ENCODE results near the gene VWF. TPM values are rescaled to one million over a fixed set of nuclear protein-coding genes. Genes with fewer than 3 reads are reported as not detected.
"Not testable (repeated sequence)": the region's sequence is repeated elsewhere in the genome, so short reads cannot be mapped to it uniquely, and the experiment has no call there.

VWF gene
- total RNA-seq, 4 donors from 2014 or later: 21.1 to 92.5 (median 49.7) TPM

DNA sequence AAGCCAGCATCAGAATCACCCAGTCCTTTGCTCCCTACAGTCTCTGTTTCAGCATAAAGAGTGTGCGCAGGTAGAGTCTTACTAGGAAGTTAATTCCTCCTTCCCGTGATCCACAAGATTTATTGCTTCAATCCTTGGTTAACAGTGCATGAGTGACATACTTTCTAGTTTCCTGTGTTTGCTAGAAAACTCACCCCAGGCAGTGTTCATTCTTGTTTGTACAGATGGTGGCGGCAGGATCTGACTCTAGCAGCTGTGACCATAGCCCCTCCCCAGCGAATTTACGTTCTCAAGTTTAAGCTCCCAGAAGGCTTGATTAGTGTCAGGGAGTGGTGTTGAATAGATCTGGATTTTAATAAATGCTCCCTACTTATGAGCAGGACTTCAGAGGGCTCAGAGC is 103.5 kb downstream of the VWF start:
- no peak overlapping the region for H3K4me3 ChIP-seq
- no peaks in the 10 kb centered on the region for H3K9me3 ChIP-seq
- no peak for TF ChIP-seq POLR2A (IDR thresholded peaks at IDR 0.05)
- TF ChIP-seq, protein P1, sequence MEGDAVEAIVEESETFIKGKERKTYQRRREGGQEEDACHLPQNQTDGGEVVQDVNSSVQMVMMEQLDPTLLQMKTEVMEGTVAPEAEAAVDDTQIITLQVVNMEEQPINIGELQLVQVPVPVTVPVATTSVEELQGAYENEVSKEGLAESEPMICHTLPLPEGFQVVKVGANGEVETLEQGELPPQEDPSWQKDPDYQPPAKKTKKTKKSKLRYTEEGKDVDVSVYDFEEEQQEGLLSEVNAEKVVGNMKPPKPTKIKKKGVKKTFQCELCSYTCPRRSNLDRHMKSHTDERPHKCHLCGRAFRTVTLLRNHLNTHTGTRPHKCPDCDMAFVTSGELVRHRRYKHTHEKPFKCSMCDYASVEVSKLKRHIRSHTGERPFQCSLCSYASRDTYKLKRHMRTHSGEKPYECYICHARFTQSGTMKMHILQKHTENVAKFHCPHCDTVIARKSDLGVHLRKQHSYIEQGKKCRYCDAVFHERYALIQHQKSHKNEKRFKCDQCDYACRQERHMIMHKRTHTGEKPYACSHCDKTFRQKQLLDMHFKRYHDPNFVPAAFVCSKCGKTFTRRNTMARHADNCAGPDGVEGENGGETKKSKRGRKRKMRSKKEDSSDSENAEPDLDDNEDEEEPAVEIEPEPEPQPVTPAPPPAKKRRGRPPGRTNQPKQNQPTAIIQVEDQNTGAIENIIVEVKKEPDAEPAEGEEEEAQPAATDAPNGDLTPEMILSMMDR (IDR thresholded peaks at IDR 0.05): no peak
- H3K27me3 ChIP-seq: no peaks in the 10 kb centered on the region
- H3K27ac ChIP-seq: no peak overlapping the region
- intact Hi-C loops (cut with DNase I): no loop called here
- peaks cover 0 to 56% (median 0%) of the 10 kb centered on the region in 3 donors for H3K36me3 ChIP-seq
- no peak for DNase-seq
- H3K4me1 ChIP-seq: peaks cover 0 to 23% (median 0%) of the 10 kb centered on the region in 3 donors
- 28 to 54% methylated on average over 2 to 5 of the region's 5 CpGs for WGBS, 2 donors

DNA sequence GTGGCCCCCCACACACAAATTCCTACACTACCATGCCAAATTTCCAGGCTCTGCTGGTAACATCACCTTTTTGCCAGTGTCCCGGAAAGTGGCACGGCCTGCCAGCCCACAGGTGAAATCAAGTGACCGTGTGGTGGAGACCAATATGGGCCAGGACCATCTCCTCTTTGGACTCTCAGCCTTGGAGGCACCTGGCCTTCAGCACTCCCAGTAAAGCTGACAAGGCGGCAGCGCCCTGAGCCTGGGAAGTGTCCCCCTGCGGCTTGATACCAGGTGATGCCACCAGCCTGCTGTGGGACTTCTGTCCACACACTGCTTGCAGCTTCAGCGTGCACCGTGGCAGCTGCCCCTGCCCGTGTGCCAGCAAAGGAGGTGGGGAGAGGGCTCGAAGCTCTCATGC is 104.0 kb downstream of the VWF start:
- intact Hi-C loops (cut with DNase I); DNase-seq: not testable (repeated sequence)
- WGBS, 2 donors: 60 to 80% methylated on average over 1 to 2 of the region's 10 CpGs

DNA sequence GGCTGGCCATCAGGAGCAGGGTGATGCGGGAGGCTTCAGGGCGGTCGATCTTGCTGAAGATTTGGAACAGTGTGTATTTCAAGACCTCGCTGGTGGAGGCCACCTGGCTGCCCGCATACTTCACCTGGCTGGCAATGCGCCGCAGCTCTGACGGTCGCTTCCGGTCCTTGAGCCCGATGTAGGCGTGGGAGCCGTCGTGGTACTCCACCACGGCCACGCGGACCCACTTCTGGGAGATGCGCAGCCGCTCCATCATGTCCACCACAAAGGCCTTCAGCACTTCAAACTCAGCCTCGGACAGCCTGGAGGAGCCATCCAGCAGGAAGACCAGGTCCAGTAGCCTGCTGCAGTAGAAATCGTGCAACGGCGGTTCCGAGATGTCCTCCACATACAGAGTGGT is 105.2 kb downstream of the VWF start:
- intact Hi-C loops (cut with DNase I); H3K9me3 ChIP-seq; H3K4me3 ChIP-seq; DNase-seq; H3K27ac ChIP-seq; H3K27me3 ChIP-seq: not testable (repeated sequence)
- 93% methylated on average over 8 of the region's 24 CpGs; no CpG with 5 or more reads in 1 of the 2 donors for WGBS, 2 donors
- H3K36me3 ChIP-seq: peaks cover 0 to 66% (median 0%) of the 10 kb centered on the region in 3 donors
- H3K4me1 ChIP-seq: peaks cover 0 to 19% (median 0%) of the 10 kb centered on the region in 3 donors

More for the DNA sequence above, 104.0 kb downstream of the VWF start:
- not testable (repeated sequence) for H3K27ac ChIP-seq, H3K27me3 ChIP-seq, H3K9me3 ChIP-seq, H3K4me3 ChIP-seq
- Histone ChIP-seq H3K4me1 (peaks cover 0 to 23% (median 0%) of the 10 kb centered on the region in 3 donors), H3K36me3 (peaks cover 0 to 59% (median 0%) of the 10 kb centered on the region in 3 donors)

DNA sequence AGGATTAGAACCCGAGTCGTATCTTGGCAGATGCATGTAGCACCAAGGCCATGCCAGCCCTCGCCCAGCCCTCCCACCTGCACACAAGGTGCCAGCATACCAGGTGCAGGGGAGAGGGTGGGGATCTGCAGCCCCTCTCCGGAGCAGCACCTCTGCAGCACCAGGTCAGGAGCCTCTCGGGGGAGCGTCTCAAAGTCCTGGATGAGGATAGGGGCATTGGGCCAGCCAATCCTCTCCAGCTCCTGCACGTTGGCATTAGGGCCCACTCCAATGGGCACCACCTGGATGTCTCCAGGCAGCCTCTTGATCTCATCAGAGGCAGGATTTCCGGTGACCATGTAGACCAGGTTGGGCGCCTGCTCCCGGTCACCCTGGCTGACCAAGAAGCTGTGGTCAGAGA is 106.2 kb downstream of the VWF start:
- Histone ChIP-seq H3K4me3 (no peak overlapping the region), H3K27me3 (no peaks in the 10 kb centered on the region), H3K9me3 (no peaks in the 10 kb centered on the region), H3K4me1 (peaks cover 0 to 9% (median 0%) of the 10 kb centered on the region in 3 donors), H3K27ac (no peak overlapping the region), H3K36me3 (peaks cover 0 to 71% (median 0%) of the 10 kb centered on the region in 3 donors)
- DNase-seq: no peak
- TF ChIP-seq, protein P1 (IDR thresholded peaks at IDR 0.05): no peak
- TF ChIP-seq POLR2A (IDR thresholded peaks at IDR 0.05): no peak
- 43 to 60% methylated on average over 2 to 3 of the region's 10 CpGs for WGBS, 2 donors
- intact Hi-C loops (cut with DNase I): no loop called here

DNA sequence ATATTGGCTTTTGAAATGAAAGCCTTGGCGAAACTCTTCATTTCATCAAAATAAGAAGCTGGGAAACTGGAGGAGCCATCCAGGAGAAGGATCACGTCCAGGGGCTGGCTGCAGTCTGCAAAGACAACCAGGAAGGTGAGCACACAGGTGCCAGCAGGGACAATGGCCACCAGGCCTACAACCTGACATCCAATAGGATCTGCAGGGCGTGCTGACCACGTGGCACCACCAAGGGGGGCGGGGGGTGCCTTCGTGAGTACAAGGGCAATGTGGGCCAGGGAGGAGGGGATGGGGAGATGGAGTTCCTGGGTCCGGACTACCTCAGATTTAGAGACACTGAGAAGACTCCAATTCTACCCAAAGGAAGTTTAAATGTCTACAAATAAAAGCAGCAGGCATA is 107.7 kb downstream of the VWF start:
- Histone ChIP-seq H3K9me3 (no peaks in the 10 kb centered on the region), H3K4me1 (peaks cover 0 to 6% (median 0%) of the 10 kb centered on the region in 3 donors), H3K4me3 (no peak overlapping the region), H3K36me3 (peaks cover 0 to 83% (median 0%) of the 10 kb centered on the region in 3 donors), H3K27ac (no peak overlapping the region), H3K27me3 (no peaks in the 10 kb centered on the region)
- DNase-seq: no peak
- intact Hi-C loops (cut with DNase I): no loop called here
- TF ChIP-seq POLR2A (IDR thresholded peaks at IDR 0.05): no peak
- TF ChIP-seq, protein P1 (IDR thresholded peaks at IDR 0.05): no peak
- 81 to 82% methylated on average over 3 to 5 of the region's 7 CpGs for WGBS, 2 donors

DNA sequence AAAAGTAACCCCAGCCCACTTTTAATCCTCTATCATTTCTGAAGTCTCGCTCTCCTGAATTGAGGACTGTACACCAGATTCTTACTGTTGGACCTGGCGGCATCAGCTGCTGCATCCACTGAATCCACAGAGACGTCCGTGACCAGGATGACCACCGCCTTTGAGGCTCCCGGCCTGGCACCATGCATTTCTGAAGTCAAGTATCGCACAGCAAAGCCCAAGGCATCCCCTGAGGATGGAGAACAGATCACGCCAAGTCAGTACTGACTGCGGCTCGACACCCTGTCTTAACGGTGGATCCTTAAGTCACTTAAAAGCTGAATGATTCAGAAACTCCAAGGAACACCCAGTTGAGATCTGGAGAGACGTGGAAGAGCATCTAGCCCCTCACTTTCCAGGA is 108.5 kb downstream of the VWF start:
- H3K9me3 ChIP-seq; DNase-seq; intact Hi-C loops (cut with DNase I); H3K27me3 ChIP-seq; H3K4me1 ChIP-seq; H3K4me3 ChIP-seq; H3K27ac ChIP-seq: not testable (repeated sequence)
- peaks cover 0 to 81% (median 0%) of the 10 kb centered on the region in 3 donors for H3K36me3 ChIP-seq
- WGBS, 2 donors: 91% methylated on average over 11 of the region's 12 CpGs; no CpG with 5 or more reads in 1 of the 2 donors

DNA sequence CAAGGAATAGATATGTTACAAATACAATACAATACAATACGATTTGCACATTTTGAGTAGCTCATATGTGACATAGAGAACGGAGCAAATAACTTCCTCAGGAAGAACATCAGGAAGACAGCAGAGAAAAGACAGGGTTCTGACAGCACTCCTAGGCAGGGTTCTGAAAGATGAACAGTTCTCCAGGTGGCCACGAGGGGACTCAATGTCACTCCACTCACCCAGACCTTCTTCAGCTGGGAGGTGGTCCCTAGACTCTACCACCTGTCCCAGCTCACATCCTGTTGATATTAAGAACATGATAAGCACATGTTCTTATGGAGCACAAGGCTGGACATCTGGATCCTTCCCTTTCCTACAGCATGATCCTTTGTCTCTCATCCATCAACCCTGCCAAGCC is 109.2 kb downstream of the VWF start:
- intact Hi-C loops (cut with DNase I); H3K27ac ChIP-seq; H3K4me3 ChIP-seq; H3K27me3 ChIP-seq; H3K4me1 ChIP-seq; H3K9me3 ChIP-seq; DNase-seq: not testable (repeated sequence)
- 36 to 66% methylated on average over 2 to 3 of the region's 3 CpGs for WGBS, 2 donors
- peaks cover 0 to 80% (median 0%) of the 10 kb centered on the region in 3 donors for H3K36me3 ChIP-seq

DNA sequence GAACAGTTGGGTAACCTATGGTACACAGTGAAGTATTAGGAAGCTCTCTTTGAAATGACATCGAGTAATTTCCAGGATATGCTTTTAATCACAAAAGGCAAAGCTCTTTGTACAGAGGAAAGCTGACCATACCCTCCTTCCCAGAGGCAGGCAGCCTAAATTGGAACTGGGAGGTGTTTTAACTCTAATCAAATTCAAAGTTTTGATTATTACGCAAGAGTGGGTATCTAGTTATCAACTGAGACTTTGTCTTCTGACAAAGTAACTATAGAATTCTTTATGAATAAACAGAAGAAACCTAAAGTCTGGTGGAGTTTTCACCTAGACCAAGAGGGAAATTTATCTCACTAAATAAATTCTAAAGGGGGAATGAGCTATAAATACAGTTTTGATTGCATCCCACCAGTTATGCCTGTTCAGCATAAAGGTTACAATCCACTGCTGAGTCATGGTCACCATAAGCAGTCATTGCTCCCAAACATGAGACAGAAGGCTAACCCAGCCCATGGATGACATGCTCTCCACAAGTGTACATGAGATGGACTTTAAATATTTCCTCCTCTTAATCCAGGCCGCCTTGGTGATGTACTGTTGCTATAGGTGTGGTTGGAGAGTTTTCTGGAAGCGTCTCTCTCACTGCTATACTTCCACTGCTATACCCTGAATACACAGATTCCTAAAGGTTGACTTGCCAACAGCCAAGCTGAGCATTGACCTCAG is 113.7 kb downstream of the VWF start:
- peaks cover 0 to 39% (median 0%) of the 10 kb centered on the region in 3 donors for H3K36me3 ChIP-seq
- H3K27me3 ChIP-seq; intact Hi-C loops (cut with DNase I); H3K4me1 ChIP-seq; H3K27ac ChIP-seq; DNase-seq; H3K4me3 ChIP-seq; H3K9me3 ChIP-seq: not testable (repeated sequence)
- 92 to 94% methylated on average over 4 of the region's 4 CpGs for WGBS, 2 donors
